ENCODE measurements around the gene HINFP. TPM values are rescaled to one million over a fixed set of nuclear protein-coding genes. Genes with fewer than 3 reads are reported as not detected.
A peak's percentile ranks its signal among the peaks of the same experiment; 100 is the strongest.

The HINFP gene
- total and polyA plus RNA-seq, 2 of the 4 experiments (the other 2 are of a cell fraction): 9.1 to 15.3 TPM

GRCh38 chr11:119107538-119108145 lies 13.7 kb upstream of the HINFP start:
- H4K91ac ChIP-seq (ENCODE audit: insufficient read depth, low read depth, low read length): no peak overlapping the region
- WGBS, 2 experiments (ENCODE audit: extremely low coverage in 2 of 2, insufficient read length in 1 of 2): 0% methylated on average over 17 of the region's 65 CpGs; no CpG with 5 or more reads in 1 of the 2 experiments
- peaks cover 9% of the 10 kb centered on the region for H3K4me1 ChIP-seq (ENCODE audit: control insufficient read depth, insufficient read depth, low read length)
- intact Hi-C loops (cut with micrococcal nuclease) (loop anchor here (10.0 kb wide), 1 partner anchor 367 kb away; no protein-coding TSS in a partner anchor), in situ Hi-C loops (cut with MboI; ENCODE audit: low sequenced_read_pairs) (no loop called here), dilution Hi-C loops (cut with HindIII; ENCODE audit: low sequenced_read_pairs, unreplicated experiment) (no loop called here)
- H3K27ac ChIP-seq (ENCODE audit: insufficient read depth, low read length): peak overlapping the region; percentile 36; the same call in 1 of the 2 replicates
- no peak overlapping the region for H2BK20ac ChIP-seq (ENCODE audit: low read depth, low read length)
- H2AK9ac ChIP-seq (replicated peaks; ENCODE audit: low read depth, low read length, poor library complexity): peak overlapping the region; percentile 91
- H3K9me1 ChIP-seq (ENCODE audit: insufficient read depth, low read length): peaks cover 23% of the 10 kb centered on the region
- TF ChIP-seq NFE2L2 (IDR thresholded peaks at IDR 0.05; ENCODE audit: low read depth, low read length) (no peak), MAFK (IDR thresholded peaks at IDR 0.05; ENCODE audit: low read depth, low read length) (no peak), CEBPB (IDR thresholded peaks at IDR 0.05; ENCODE audit: low read depth, low read length) (no peak), RAD21 (IDR thresholded peaks at IDR 0.05; ENCODE audit: low read length) (no peak), USF2 (IDR thresholded peaks at IDR 0.05; ENCODE audit: low read depth, low read length) (no peak), RFX5 (IDR thresholded peaks at IDR 0.05; ENCODE audit: low read depth, low read length) (no peak), CTCF (conservative IDR thresholded peaks at IDR 0.05; ENCODE audit: low read depth, low read length) (no peak), MXI1 (IDR thresholded peaks at IDR 0.05; ENCODE audit: borderline replicate concordance, low read depth, low read length) (no peak), FOS (IDR thresholded peaks at IDR 0.05; ENCODE audit: low read depth, low read length) (no peak), ELK1 (IDR thresholded peaks at IDR 0.05; ENCODE audit: borderline replicate concordance, low read depth, low read length) (no peak)
- H3K4me3 ChIP-seq (ENCODE audit: insufficient read depth, low read depth, low read length): peak overlapping the region; percentile 45
- H3K9me3 ChIP-seq (ENCODE audit: control insufficient read depth, insufficient read depth, low read length): no peaks in the 10 kb centered on the region
- peaks cover 15% of the 10 kb centered on the region for H3K36me3 ChIP-seq (ENCODE audit: control insufficient read depth, insufficient read depth, low read length)
- DNase-seq (no peak), ATAC-seq (ENCODE audit: low read depth) (peak; percentile 38)
- H3K14ac ChIP-seq (replicated peaks; ENCODE audit: low read depth, low read length): no peak overlapping the region
- CTCF ChIA-PET: no interaction called here
- H2BK15ac ChIP-seq (ENCODE audit: low read depth, low read length): no peak overlapping the region
- H4K5ac ChIP-seq (ENCODE audit: low read depth, low read length): no peak overlapping the region
- peak overlapping the region; percentile 95 for H3K4me2 ChIP-seq (ENCODE audit: low read depth, low read length)
- peaks cover 4% of the 10 kb centered on the region; the same call in 1 of the 2 replicates for H4K20me1 ChIP-seq (ENCODE audit: insufficient read depth, low read length)
- H4K8ac ChIP-seq (ENCODE audit: low read depth in 2 of 2, low read length in 2 of 2): peak overlapping the region in 1 of 2 experiments; percentile 18; a peak in 1 of 4 replicates
- BruUV-seq (replicated peaks): no TSS peak
- POLR2A ChIA-PET (ENCODE audit: unreplicated experiment): no interaction called here
- no peak overlapping the region for H2BK120ac ChIP-seq (ENCODE audit: low read depth, low read length)
- H3K79me1 ChIP-seq (ENCODE audit: low read depth in 1 of 2, low read length in 2 of 2): peaks cover 21 to 57% of the 10 kb centered on the region in 2 experiments
- H3K27me3 ChIP-seq (ENCODE audit: control insufficient read depth, insufficient read depth, low read length): no peaks in the 10 kb centered on the region
- H3K4ac ChIP-seq (ENCODE audit: low read depth, low read length): peak overlapping the region; percentile 19; the same call in 1 of the 2 replicates
- H2AK5ac ChIP-seq (ENCODE audit: low read depth, low read length): peak overlapping the region; percentile 17; the same call in 1 of the 2 replicates
- H2AFZ ChIP-seq (replicated peaks; ENCODE audit: low read length, poor library complexity): peak overlapping the region; percentile 91
- H3K56ac ChIP-seq (ENCODE audit: extremely low read depth, insufficient read depth, low read length): no peak overlapping the region
- peak overlapping the region; percentile 10 for H3K23ac ChIP-seq (ENCODE audit: low read depth, low read length)
- H2BK5ac ChIP-seq (ENCODE audit: low read depth, low read length, poor library complexity, severe bottlenecking): no peak overlapping the region
- peak overlapping the region; percentile 81 for H3K9ac ChIP-seq (ENCODE audit: low read depth, low read length)
- no peak overlapping the region for H3K18ac ChIP-seq (ENCODE audit: low read depth, low read length)

All from IMR-90 (cell line).